Measurements from ENCODE around the gene ARHGAP10.

- TF ChIP-seq CTCF (IDR thresholded peaks at IDR 0.05), result no peak
- no peak for TF ChIP-seq POLR2A (IDR thresholded peaks at IDR 0.05)
These were observed 8.3 kb downstream of the ARHGAP10 start for GRCh38 chr4:147740176-147740575.

Data from right lobe of liver (tissue), 4 donors.